GM19193 (cell line): ENCODE data around the gene STUB1.

ENCODE experiments used
- POLR2A ChIP-seq: IDR thresholded peaks from 4 replicates; pipeline ENCODE4 v1.6.1; 2011; ENCODE audit not compliant: insufficient read depth, insufficient read length; ENCODE audit errors: extremely low read depth

Gene STUB1

DNA sequence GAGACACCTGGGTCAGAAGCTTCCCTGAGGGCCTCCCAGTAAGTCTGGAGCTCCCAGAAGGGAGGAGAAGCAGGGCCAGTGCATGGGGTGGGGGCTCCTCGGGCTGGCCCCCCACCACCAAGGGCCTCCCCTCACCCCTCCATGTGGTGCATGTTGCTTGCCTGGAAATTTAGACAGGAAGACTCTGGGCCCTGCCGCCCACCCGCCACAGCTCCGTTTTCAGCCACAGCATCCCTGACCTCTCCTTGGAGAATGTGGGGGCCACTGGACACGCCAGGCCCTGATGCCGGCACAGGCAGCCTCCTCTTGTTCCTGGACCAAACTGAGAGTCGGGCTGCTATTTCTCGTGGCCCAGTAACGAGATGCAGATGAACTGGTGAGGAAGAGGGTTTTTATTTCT, 41.4 kb upstream of the STUB1 start:
- no peak for TF ChIP-seq POLR2A

DNA sequence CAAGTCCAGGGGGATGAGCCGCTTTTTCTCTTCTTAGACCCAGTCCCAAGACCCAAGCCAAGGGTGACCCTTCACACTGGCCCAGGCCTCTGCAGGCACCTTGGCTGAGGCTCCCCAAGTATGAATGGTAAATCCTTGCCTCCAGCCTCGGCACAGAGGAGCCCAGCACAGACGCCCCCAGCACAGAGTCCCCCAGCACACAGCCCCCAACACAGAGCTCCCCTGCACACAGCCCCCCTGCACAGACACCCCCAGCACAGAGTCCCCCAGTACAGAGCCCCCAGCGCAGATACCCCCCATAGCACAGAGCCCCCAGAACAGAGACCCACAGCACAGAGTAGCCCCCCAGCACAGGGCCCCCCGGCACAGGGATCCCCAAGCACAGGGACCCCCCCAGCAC, 39.6 kb upstream of the STUB1 start:
- TF ChIP-seq POLR2A: no peak

DNA sequence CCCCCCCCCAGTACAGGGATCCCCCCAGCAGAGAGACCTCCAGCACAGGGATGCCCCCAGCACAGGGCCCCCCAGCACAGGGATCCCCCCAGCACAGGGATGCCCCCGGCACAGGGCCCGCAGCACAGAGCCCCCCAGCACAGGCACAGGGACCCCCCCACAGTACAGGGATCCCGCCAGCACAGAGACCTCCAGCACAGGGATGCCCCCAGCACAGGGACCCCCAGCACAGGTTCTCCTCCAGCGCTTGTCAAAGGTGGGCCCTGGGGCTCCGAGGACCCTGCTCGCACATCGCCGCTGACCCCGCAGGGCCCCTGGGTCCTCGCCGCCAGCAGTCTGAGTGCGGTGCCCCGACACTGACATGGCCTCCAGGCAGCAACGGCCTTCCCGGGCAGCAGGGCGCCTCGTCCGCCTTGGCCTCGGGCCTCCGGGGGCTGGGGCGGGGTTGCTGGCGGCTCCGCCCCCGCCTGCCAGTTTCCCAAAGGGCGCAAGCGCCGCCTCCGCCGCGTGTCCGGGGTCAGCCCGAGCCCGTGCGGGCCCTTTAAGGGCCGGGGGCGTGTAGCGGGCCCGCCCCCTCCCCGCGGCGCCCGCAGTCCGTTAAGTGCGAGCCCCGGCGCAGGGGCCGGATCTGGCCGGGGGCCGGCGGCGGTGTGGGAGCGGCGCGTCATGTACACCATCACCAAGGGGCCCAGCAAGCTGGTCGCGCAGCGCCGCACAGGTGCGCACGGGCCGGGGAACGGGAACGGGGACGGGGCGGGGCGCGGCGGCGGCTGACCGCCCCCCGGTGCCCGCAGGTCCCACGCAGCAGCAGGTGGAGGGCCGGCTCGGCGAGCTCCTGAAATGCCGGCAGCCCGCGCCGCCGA, 38.7 kb upstream of the STUB1 start, which contains the start of gene MCRIP2:
TSS of gene MCRIP2 (plus strand) at position 503 of the 863 bp plus-strand sequence. CDS start at position 667, 164 bp downstream.
- peak; percentile 66 for TF ChIP-seq POLR2A

GRCh38 chr16:642189-643049, 37.8 kb upstream of the STUB1 start:
- TF ChIP-seq POLR2A: peak; percentile 22

GRCh38 chr16:643050-643368, 37.2 kb upstream of the STUB1 start:
- no peak for TF ChIP-seq POLR2A

DNA sequence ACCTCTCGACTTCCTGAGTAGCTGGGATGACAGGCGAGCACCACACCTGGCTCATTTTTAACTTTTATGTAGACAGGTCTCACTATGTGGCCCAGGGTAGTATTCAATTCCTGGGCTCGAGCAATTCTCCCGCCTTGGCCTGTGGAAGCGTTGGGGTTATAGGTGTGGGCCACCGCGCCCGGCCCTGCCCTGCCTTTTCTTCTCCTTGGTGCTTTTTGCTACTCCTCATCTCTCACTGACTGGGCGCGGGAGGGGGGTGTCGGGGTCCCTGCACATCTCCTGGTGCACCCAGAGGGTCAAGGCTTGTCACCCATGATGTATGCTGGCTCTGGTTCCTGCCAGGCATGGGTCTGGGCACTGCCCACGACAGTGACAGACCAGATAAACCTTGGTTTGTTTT, 35.7 kb upstream of the STUB1 start:
- TF ChIP-seq POLR2A: no peak

DNA sequence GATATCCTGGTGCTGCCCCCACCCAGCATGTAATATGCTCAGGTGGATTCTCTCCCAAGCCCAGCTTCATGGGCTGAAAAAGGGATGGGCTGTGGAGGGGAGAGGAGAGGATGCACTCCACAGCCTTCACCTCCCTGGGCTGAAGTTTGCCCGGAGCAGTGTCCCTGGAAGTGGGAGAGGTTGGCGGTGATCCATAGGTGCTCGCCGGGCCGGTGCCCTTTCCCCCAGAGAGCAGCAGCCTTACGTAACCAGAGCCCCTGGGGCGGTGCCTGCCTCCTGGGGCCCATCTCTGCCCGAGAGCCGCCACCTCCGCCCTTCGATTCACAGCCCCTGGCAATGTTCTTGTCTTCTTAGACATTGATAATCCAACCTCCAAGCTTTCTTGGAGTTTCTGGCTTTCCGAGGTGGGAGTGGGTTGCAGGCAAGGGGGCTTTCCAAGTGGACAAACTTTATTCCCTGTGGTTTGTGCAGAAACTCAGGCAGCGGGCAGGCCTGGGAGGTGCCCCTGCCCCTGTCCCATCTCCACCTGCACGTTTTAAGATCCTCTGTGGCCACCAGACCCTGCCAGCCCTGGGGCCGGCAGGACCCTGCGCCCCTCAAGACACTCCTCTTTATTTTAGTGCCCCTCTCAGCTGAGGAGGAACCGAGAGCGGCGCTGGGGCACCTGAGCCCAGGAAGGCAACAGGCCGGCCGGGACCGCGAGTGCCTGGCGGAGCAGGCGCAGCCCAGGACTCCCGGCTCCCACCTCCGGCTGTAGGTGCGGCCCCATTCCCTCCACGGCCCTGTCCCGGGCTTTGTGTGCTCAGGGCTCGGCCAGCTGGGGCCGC, 34.1 kb upstream of the STUB1 start:
- TF ChIP-seq POLR2A: no peak

DNA sequence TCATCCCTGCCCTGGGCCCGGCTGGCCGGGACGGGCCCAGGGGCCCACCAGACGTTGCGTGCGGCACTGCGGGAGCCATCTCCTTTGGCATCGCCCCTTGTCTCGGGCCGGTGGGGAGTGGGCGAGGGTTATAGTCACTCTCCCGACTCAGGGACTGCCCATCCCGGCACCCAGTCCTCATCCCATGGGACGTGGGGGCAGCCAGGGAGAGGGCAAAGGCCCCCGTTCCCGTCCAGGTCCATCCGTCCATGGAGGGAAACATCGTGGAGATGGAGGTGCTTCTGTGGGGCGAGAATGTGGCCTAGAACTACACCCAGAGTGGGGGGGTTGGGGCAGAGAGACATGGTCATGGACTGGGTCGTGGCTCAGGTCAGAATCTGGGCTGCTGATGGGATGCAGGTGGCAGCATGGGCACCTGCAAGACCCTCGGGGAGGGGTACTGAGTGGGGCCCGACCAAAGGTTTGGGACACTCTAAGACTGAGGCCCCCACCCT, 33.5 kb upstream of the STUB1 start:
- TF ChIP-seq POLR2A: no peak

DNA sequence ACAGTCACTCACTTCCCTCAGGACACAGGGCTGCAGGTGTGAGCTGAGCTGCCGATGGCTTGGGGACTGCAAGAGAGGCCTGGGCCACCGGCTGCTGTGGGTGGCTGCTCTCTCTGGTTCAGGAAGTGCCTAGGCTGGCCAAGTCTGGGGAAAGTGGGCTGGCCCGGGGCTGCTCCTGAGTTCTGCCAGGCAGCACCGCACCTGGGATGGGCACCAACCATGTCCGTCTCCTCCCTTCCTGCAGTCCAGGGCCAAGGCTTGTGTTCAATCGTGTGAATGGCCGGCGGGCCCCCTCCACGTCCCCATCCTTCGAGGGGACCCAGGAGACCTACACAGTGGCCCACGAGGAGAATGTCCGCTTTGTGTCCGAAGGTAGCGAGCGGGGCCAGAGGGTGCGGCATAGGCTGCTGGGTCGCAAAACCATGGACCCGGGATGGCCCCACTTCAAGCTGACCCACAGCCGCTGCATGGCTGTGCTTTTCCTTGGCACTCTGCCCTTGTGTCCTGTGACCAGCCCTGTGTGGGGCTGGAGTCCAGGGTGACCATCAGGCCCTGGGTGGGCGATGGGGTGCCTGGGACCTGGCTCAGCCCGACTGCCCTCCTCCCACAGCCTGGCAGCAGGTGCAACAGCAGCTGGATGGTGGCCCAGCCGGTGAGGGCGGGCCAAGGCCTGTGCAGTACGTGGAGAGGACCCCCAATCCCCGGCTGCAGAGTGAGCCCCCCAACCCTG, 32.9 kb upstream of the STUB1 start:
- TF ChIP-seq POLR2A: no peak

DNA sequence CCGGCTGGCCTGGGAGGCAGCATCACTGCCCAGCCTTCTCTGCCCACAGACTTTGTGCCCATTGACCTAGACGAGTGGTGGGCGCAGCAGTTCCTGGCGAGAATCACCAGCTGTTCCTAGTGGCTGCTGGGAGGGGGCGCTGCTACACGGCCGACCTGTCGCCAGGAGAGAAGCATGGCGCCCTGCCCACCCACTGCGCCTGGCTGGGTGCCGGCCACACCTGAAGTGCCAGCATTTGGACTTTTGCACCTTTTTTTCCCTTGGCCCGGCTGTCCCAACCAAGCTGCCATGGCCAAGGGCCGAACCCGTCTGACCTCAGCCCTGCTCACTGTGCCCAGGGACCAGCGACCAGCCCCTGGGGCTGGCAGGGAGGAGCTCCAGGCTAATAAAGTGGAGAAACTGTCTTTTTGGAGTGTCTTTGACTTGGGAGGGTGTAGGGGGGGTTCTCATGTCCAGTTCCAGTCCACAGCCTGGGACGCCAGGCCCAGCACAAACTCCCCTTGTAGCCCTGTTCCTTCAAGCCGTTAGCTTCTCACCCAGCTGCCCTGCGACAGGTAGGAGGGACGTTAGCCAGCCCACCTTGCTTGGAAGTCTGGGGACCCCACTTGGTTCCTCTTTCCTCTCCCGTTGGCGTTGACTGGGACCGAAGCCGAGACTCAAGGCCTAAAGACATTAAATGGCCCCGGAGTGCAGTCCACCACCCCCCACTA, 32.0 kb upstream of the STUB1 start:
- TF ChIP-seq POLR2A: no peak

DNA sequence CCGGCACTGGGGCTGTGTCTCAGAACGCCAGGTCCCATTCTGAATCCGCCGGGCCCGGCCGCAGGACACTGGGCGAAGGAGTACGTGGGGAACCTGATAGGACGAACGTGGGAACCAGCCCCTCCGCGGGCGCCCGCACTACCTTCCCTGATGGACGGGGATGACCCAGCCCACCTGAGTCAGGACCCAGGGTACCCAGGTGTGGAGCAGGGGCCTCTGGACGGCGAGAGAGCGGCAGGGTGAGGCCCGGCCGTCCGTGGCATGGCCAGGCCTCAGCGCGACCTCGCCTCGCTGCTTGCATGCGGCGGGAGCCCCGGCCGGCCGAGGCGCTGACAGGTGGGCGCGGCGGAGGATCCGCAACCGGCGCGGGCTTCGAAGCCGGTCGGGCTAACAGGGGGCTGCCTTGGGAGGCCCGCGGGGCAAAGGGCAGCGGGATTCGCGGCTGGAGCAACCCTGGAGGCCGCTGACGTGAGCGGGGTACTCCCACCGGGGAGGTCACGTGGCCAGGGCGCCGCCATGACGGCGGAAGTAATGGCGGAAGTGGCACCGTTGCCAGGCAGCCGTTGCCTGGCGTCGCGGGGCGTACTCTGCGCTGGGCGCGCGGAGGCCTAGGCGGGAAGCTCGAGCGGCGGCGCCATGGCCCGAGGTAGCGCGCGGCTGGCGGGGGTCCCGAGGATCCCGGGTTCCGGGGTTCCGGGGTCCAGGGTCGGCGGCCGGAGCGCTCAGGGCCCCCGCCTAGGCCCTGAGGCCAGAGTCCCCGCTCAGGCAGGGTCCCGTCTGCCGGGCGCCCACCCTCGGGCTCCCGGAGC, 31.2 kb upstream of the STUB1 start, which contains the start of gene WDR90:
TSS of gene WDR90 (plus strand) at position 585 of the 809 bp plus-strand sequence. CDS start at position 637, 52 bp downstream.
- TF ChIP-seq POLR2A: peak; percentile 47

- no peak for TF ChIP-seq POLR2A
Observed at GRCh38 chr16:649631-650030, 30.6 kb upstream of the STUB1 start.

- TF ChIP-seq POLR2A: no peak
Observed at GRCh38 chr16:651844-652243, 28.4 kb upstream of the STUB1 start.
